H1 (cell line): ENCODE data around the gene ZHX3. TPM values are rescaled to one million over a fixed set of nuclear protein-coding genes. Genes with fewer than 3 reads are reported as not detected.

Experiments
- BACH1 ChIP-seq: IDR thresholded peaks from 2 replicates; pipeline ENCODE4 v1.6.1; 2012; ENCODE audit warnings: low read length, improper control_type of control experiment
- KDM5A ChIP-seq: fragments of 200-600 bp; IDR thresholded peaks from 2 replicates; pipeline ENCODE4 v1.7.1; 2012; ENCODE audit warnings: mild to moderate bottlenecking, low read length, inconsistent platforms, mixed read lengths
- NANOG ChIP-seq: IDR thresholded peaks from 2 replicates; pipeline ENCODE4 v1.6.1; 2011; ENCODE audit warnings: low read length, low read depth, mild to moderate bottlenecking, inconsistent platforms; ENCODE audit not compliant: insufficient read depth, poor library complexity, severe bottlenecking
- SP4 ChIP-seq: IDR thresholded peaks from 2 replicates; pipeline ENCODE4 v1.6.1; 2012; ENCODE audit warnings: low read length, inconsistent platforms
- TCF12 ChIP-seq: IDR thresholded peaks from 2 replicates; pipeline ENCODE4 v1.6.1; 2011; ENCODE audit warnings: low read depth, mild to moderate bottlenecking, low read length
- polyA plus RNA-seq, 7 experiments: library from polyadenylated mRNA; depleted of rRNA in 3 of 7; stranded (reverse) in 5 of 7; unstranded in 2 of 7; fragments of >200 nt in 5 of 7; fragments of 200-250 nt in 2 of 7; gene quantifications; 1 replicate in 5 of 7; 2 replicates in 1 of 7; 4 replicates in 1 of 7; pipeline versions ENCODE4 v1.2.1 to v1.2.3, GENCODE V29; 2011 to 2013; ENCODE audit warnings: missing spikeins in 2 of 7, mixed read lengths in 2 of 7
- total RNA-seq: library from RNA; stranded (reverse); fragmentation: NEBNext Ultra II Directional; extraction: Animal tissue kit (Norgen Biotek cat#: 25700); gene quantifications from 2 replicates; pipeline ENCODE4 v1.2.1, GENCODE V29; 2021

ZHX3 gene
- total and polyA plus RNA-seq, 2 of the 8 experiments (the other 6 are each of a cell fraction or from before 2014, with no cell fraction given), result 1.00 to 7.8 TPM

DNA sequence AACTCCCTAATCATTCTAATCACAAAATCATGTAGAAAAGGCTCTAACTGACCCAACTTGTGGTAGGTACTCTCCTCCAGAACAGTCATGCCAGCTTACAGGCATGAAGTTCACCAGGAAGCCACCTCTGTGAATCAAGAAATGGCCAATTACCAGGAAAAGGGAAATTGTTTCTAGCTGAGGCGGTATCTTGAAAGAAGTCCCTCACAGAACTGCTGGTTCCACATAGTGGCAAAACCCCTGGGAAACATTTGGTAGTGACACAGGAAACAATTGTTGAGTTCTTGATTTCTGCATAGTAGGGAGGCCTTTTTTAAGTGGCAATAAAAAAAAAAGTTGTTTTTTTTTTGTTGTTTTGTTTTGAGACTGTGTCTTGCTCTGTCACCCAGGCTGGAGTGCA lies 3.4 kb upstream of the ZHX3 start (continued):
- TF ChIP-seq KDM5A, result no peak
- no peak for TF ChIP-seq NANOG
- no peak for TF ChIP-seq SP4
- TF ChIP-seq BACH1, result no peak
- no peak for TF ChIP-seq TCF12
